Islet of Langerhans (tissue), 1 donor: ENCODE data around the gene B4GALT3.

ENCODE experiments used
- FAIRE-seq: peaks from one replicate; lab custom pipeline; 2011; peaks lifted over from hg19 to GRCh38; lab: Jason Lieb, UNC

The B4GALT3 gene

DNA sequence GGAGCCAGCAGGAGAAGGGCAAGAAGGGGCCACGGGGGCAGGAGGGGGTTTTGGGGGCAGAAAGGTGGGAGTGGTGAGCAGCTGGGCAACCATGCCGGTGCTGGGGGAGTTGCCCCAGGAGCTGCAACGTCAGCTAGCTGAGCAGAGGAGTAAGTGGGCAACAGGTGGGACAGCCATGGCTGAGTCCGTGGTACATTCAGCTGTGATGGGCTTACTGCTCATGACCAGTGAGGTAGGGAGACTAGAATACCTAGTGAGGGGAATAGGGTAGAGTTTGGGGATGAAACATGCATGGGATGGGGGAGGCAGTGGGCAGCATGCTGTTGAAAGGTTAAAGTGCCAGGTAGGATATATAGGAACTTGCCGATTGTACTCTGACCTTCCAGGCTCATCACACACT, 15.7 kb downstream of the B4GALT3 start:
- no peak for FAIRE-seq

GRCh38 chr1:161160671-161161145, 16.6 kb downstream of the B4GALT3 start:
- FAIRE-seq = no peak

GRCh38 chr1:161159913-161160243, 17.4 kb downstream of the B4GALT3 start:
- no peak for FAIRE-seq

GRCh38 chr1:161159087-161159912, 18.0 kb downstream of the B4GALT3 start, which contains the start of gene USP21:
Gene USP21 (plus strand): TSS chr1:161159500. CDS start chr1:161160641, 1,141 bp downstream.
- FAIRE-seq = no peak

DNA sequence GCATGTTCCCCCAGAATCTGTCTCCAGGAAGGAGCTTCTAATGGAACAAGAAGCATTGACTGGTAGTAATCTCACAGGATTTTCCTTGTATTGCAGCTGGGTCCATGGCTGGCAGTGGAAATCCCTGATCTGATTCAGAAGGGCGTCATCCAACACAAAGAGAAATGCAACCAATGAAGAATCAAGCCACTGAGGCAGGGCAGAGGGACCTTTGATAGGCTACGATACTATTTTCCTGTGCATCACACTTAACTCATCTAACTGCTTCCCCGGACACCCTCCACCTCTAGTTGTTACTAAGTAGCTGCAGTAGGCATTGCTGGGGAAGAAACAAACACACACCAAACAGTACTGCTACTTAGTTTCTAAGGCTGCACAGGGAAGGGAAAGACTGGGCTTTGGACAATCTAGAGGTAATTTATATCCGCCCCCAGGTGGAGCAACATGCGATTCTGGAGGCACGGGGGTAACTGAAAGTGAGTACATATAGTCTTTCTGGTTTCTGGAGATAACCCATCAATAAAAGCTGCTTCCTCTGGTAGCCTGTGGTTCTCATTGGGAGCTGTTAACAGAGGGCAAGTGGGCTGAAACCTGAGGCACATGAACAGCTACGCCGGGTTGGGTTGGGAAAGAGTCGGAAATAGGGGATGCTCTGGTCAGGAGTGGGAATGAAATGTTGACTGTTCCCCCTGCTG, 18.8 kb downstream of the B4GALT3 start:
- FAIRE-seq = no peak

DNA sequence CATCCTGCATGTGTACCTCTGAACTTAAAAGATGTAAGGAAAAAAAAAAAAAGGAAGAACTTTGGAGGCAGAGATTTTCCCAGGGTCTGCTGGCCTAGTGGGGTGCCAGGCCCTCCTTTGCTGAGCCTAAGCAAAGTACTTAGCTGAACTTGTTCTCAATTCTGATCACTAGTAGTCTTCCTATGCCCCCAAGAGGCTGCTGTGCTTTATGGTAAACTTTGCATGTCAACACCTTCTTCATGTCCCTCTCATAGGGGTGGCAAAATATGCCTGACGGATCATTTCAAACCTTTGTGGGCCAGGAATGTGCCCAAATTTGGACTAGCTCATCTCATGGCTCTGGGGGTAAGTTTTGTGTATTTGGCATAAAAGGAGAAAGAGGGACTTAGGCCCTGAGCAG, 19.4 kb downstream of the B4GALT3 start:
- no peak for FAIRE-seq

- FAIRE-seq = peak; percentile 17
These were observed 23.5 kb downstream of the B4GALT3 start, which contains the start of gene UFC1 for GRCh38 chr1:161153682-161154337. Gene UFC1 (plus strand): TSS chr1:161153978. CDS start chr1:161153998, 20 bp downstream.

DNA sequence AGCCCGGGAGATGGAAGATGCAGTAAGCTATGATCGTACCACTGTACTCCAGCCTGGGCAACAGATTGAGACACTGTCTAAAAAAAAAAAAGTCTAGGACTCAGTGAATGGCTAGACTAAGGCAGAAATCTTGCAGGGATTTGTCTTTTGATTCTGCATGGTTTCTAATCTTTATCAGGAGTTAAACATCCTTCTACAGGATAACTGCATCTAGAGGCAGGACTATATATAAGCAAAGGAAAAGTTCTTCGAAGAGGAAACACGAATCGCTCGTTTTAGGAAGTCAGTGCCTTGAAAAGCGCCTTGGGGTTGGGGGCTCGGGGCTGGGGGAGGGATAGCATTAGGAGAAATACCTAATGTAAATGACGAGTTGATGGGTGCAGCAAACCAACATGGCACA, 24.1 kb downstream of the B4GALT3 start:
- no peak for FAIRE-seq

GRCh38 chr1:161145832-161146231, 31.5 kb downstream of the B4GALT3 start:
- no peak for FAIRE-seq

DNA sequence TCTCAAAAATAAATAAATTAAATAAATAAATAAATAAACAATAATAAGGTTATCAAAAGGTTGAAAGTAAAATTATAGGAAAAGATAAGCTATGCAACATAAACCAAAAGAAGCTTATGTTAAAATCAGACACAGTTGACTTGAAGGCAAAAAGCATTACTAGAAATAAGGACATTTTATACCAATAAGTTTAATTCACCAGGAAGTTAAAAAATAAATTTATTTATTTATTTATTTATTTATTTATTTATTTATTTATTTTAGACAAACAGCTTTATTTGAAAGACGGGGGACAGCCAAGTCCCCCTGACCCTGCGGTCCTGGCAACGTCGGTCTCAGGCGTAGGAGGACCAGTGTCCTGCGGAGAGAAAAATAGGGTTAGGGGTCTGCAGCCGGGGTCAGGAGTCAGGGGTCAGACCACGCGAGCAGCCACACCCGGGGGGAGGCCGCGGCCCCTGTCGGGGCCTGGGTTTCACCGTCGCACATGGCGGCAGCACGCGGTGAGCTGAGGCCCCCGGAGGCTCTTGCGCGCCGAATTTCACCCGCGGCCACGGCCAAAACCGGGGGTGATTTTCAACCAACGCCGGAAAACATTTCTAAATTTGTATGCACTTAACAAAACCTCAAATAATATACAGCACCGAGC, 36.4 kb downstream of the B4GALT3 start:
- FAIRE-seq = no peak

DNA sequence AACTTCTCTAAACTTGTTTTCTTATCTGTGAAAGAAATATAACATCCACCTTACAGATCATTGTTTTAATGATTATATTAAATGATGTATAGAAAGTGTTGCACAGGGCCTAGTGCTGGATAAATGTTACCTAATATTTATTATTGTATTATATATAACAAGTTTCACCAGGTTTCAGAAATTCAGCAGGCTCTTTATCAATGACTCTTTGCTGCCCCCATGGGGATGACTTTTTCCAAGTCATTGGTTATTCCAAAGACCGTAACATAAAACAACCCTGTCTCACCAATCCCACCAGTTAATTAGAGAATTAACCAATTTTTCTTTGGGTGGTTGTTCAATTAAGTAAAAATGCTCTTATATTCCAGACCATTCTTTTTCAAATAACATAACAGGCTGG, 37.5 kb downstream of the B4GALT3 start:
- peak; percentile 66 for FAIRE-seq

- no peak for FAIRE-seq
These were observed 38.9 kb downstream of the B4GALT3 start for GRCh38 chr1:161138431-161138830.

DNA sequence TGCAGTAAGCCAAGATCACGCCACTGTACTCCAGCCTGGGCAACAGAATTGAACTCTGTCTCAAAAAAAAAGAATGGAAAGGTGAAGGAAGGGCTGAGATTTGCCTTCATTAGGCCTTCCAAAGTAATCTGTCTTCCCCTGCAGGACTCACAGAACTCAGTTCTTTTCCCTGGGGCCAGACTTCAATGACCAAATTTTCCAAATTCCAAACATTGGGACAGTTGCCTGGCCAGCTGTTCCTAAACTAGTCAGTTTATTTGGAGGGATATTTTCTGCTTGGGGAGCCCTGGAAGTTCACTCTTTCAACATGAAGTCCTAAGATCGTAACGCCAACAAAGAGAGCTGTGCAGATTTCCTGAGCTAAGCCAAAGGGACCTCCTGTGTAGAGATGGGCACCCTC, 39.4 kb downstream of the B4GALT3 start:
- no peak for FAIRE-seq

GRCh38 chr1:161133220-161133740, 44.0 kb downstream of the B4GALT3 start:
- FAIRE-seq = no peak

DNA sequence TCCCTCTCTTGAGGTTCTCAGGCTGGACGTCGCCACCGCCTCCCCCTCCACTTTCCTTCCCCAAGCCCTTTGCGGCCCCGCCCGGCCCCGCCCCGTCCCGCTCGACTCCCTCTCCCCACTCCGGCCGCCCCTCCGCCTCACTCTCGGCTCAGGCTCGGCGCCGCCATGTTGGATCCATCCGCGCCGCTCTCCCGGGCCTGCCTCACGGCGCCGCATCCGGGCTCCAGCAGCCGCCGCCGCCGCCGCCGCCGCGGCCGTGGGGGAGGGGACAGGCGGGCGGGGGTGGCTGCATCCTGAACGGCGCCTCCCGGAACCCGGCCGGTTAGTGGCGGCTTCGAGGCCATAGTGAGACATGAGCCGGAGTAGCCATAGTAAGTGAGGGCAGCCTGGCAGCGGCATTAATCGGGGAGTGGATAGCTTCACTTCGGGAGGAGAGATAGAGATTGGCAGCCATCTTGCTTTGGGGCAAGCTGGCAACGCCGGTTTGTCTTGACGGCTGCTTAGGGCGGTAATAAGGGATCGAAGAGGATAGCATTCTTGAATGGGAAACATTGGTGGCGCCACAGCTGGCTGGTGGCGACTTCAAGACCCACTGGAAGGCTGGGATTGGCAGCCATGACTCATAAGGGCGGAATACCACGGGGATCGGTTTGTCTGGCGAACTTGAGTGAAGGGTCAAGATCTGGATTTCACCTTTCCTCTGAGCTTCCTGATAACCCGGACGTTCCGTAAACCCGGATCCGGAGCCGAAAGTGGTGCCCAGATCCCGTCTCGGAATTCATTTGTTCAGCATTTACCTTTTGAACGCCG, 44.7 kb downstream of the B4GALT3 start, which contains the start of gene DEDD:
Gene DEDD (minus strand): TSS at position 258 of the 810 bp plus-strand sequence. CDS start 8,205 bp downstream, outside the sequence.
- FAIRE-seq = no peak

DNA sequence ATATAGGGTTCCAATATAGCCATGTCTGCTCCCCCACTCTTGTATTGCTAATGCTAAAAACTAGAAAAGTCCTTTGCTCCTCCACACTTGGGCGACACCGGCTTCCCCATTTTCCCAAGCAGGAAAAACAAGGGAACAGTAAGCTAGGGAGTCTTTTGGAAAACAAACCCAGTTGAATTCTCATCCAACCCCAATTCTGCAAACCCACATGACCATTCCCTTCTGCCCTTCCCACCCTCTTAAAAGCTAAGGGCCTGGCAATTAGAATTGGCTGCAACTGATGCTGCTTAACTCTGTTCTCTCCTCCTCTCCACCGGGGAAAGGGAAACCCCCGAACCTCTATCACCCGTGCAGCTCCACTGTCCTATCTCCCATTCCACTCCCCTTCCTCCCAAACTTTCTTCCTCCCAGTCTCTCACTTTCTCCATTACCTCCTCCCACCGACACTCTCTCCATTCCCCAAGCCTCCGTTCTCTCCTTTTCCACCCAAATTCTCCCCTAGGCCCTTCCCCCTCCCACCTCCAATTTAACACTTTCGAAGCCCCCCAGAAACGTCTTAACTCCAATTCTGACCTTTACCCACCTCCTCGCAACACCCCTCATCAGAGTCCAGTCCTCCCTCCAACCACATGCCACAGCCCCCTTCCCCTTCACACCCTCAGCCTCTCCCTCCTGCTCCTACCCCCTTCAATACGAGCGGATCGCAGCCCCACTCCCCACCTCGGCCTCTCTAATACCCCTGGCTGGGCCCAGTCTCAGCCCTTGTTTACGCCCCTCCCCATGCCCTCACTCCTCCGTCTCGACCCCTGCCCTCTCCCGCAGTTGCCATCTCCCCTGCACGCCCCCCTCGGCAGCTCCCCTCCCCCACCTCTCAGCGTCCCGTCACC, 45.5 kb downstream of the B4GALT3 start:
- no peak for FAIRE-seq

DNA sequence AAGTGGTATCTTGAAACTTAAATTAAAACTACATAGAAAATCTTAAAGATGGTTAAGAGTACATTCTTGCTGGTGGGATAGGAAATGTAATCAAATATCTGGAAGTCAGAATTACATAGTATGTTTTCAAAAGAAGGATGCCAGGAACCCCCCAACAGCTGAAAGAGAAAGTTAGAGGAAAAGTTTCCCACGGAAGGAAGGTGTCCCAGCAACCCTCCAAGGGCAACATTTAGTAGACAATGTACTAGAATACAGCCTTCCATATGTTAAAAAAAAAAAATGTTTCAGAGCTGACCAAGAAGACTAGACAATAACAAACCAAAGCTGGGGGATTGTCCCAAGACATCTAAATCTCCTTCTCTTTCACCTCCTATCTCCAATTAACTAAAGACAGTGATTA, 47.0 kb downstream of the B4GALT3 start:
- no peak for FAIRE-seq

GRCh38 chr1:161128591-161129420, 48.5 kb downstream of the B4GALT3 start:
- no peak for FAIRE-seq

DNA sequence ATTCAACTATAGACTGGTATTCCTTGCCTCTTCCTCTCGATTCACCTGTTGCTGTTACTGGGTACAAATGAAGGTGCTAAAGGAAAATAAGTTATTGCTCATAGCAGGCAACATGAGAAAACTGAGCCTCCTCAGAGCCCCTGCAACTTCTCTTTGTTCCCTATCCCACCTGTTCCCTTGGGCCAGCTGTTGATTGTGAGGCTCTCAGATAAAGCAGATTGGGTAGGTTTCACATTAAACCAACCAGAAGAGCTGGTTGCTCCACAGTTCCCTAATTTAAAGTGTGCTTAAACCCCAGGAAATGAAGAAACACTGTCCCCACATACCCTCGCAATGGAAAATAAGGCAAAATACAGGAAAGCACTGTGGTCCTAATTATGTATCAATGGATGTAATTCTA, 49.7 kb downstream of the B4GALT3 start:
- no peak for FAIRE-seq
